Spinal cord (tissue), 10 donors: ENCODE results near the gene PLXDC2. TPM values are rescaled to one million over a fixed set of nuclear protein-coding genes. Genes with fewer than 3 reads are reported as not detected.

Source experiments
- DNase-seq, 6 donors: peaks; one replicate each; pipeline versions ENCODE4 v3.0.0 to v3.0.0-alpha.2; 2013 to 2015; ENCODE audit warnings: low spot score in 6 of 6, low read depth in 4 of 6
- H3K27ac ChIP-seq: one replicate; pipeline ENCODE4 v1.5.1; 2013; ENCODE audit warnings: low read depth, low read length, control low read depth
- H3K27me3 ChIP-seq: one replicate; pipeline ENCODE4 v1.6.1; 2013; ENCODE audit warnings: low read length; ENCODE audit not compliant: control insufficient read depth, insufficient read depth
- H3K36me3 ChIP-seq: one replicate; pipeline ENCODE4 v1.6.1; 2013; ENCODE audit warnings: low read length; ENCODE audit not compliant: control insufficient read depth, insufficient read depth
- H3K4me1 ChIP-seq: one replicate; pipeline ENCODE4 v1.6.1; 2013; ENCODE audit warnings: low read length; ENCODE audit not compliant: control insufficient read depth, insufficient read depth
- H3K4me3 ChIP-seq: one replicate; pipeline ENCODE4 v1.5.1; 2013; ENCODE audit warnings: low read depth, low read length, control low read depth
- H3K9me3 ChIP-seq: one replicate; pipeline ENCODE4 v1.6.1; 2013; ENCODE audit warnings: low read length; ENCODE audit not compliant: control insufficient read depth, insufficient read depth
- WGBS: methylation state at CpG from one replicate; pipeline ENCODE4 v1.1.5; 2013; ENCODE audit warnings: missing lambda C conversion rate; ENCODE audit not compliant: insufficient coverage; 5-methylcytosine and 5-hydroxymethylcytosine counted together
- polyA plus RNA-seq, 2 donors: library from polyadenylated mRNA; unstranded; fragments of 120-200 nt; gene quantifications; one replicate each; pipeline ENCODE4 v1.2.1, GENCODE V29; 2013; ENCODE audit not compliant: insufficient read length in 2 of 2
- total RNA-seq, 2 donors: library from RNA; depleted of rRNA in 1 of 2; stranded (reverse); fragments of 120-200 nt in 1 of 2; fragments of >200 nt in 1 of 2; gene quantifications; one replicate each; pipeline versions ENCODE4 v1.2.3 to v1.2.4, GENCODE V29; 2013 to 2014
- donor health status: healthy.

Gene PLXDC2
- total and polyA plus RNA-seq, 4 donors, result 25.3 to 83.1 (median 55.7) TPM

GRCh38 chr10:19785366-19785765 is 30.9 kb upstream of the PLXDC2 start:
- Histone ChIP-seq H3K27ac (no peak overlapping the region), H3K4me1 (no peaks in the 10 kb centered on the region), H3K36me3 (no peaks in the 10 kb centered on the region), H3K4me3 (no peak overlapping the region), H3K9me3 (no peaks in the 10 kb centered on the region), H3K27me3 (no peaks in the 10 kb centered on the region)
- 80% methylated on average over 2 of the region's 3 CpGs for WGBS
- no peak for DNase-seq

GRCh38 chr10:19788075-19788686 is 28.1 kb upstream of the PLXDC2 start:
- H3K4me1 ChIP-seq, result no peaks in the 10 kb centered on the region
- H3K27me3 ChIP-seq, result no peaks in the 10 kb centered on the region
- no peaks in the 10 kb centered on the region for H3K36me3 ChIP-seq
- DNase-seq, result peak in 4 of 6 donors; percentile 12 to 63 (median 32)
- H3K4me3 ChIP-seq, result no peak overlapping the region
- no peak overlapping the region for H3K27ac ChIP-seq
- H3K9me3 ChIP-seq, result no peaks in the 10 kb centered on the region
- no CpG with 5 or more reads among the region's 3 CpGs for WGBS

- H3K4me1 ChIP-seq, result no peaks in the 10 kb centered on the region
- H3K36me3 ChIP-seq, result no peaks in the 10 kb centered on the region
- WGBS, result no CpG with 5 or more reads among the region's 2 CpGs
- H3K4me3 ChIP-seq, result no peak overlapping the region
- no peak overlapping the region for H3K27ac ChIP-seq
- H3K27me3 ChIP-seq, result no peaks in the 10 kb centered on the region
- H3K9me3 ChIP-seq, result no peaks in the 10 kb centered on the region
- no peak for DNase-seq
These were observed 27.3 kb upstream of the PLXDC2 start for GRCh38 chr10:19788902-19789301.

GRCh38 chr10:19789607-19790006 is 26.6 kb upstream of the PLXDC2 start:
- 98% methylated on average over 3 of the region's 5 CpGs for WGBS
- Histone ChIP-seq H3K27ac (no peak overlapping the region), H3K9me3 (no peaks in the 10 kb centered on the region), H3K27me3 (no peaks in the 10 kb centered on the region), H3K4me1 (no peaks in the 10 kb centered on the region), H3K36me3 (no peaks in the 10 kb centered on the region), H3K4me3 (no peak overlapping the region)
- no peak for DNase-seq

GRCh38 chr10:19791032-19791431 is 25.2 kb upstream of the PLXDC2 start:
- no CpG with 5 or more reads among the region's 2 CpGs for WGBS
- H3K9me3 ChIP-seq, result no peaks in the 10 kb centered on the region
- DNase-seq, result no peak
- no peaks in the 10 kb centered on the region for H3K36me3 ChIP-seq
- H3K4me1 ChIP-seq, result no peaks in the 10 kb centered on the region
- H3K27me3 ChIP-seq, result no peaks in the 10 kb centered on the region
- no peak overlapping the region for H3K27ac ChIP-seq
- no peak overlapping the region for H3K4me3 ChIP-seq

GRCh38 chr10:19795684-19796083 is 20.5 kb upstream of the PLXDC2 start:
- Histone ChIP-seq H3K4me3 (no peak overlapping the region), H3K9me3 (no peaks in the 10 kb centered on the region), H3K4me1 (no peaks in the 10 kb centered on the region), H3K36me3 (no peaks in the 10 kb centered on the region), H3K27me3 (no peaks in the 10 kb centered on the region), H3K27ac (no peak overlapping the region)
- 100% methylated on average over 2 of the region's 5 CpGs for WGBS
- no peak for DNase-seq

GRCh38 chr10:19800161-19800560 is 16.1 kb upstream of the PLXDC2 start:
- no peak for DNase-seq
- H3K9me3 ChIP-seq, result no peaks in the 10 kb centered on the region
- no peaks in the 10 kb centered on the region for H3K27me3 ChIP-seq
- H3K27ac ChIP-seq, result no peak overlapping the region
- no peaks in the 10 kb centered on the region for H3K4me1 ChIP-seq
- WGBS, result no CpG with 5 or more reads among the region's 3 CpGs
- no peaks in the 10 kb centered on the region for H3K36me3 ChIP-seq
- H3K4me3 ChIP-seq, result no peak overlapping the region

GRCh38 chr10:19801369-19801768 is 14.9 kb upstream of the PLXDC2 start:
- H3K4me3 ChIP-seq, result no peak overlapping the region
- no peaks in the 10 kb centered on the region for H3K27me3 ChIP-seq
- no peaks in the 10 kb centered on the region for H3K4me1 ChIP-seq
- no peak for DNase-seq
- no peaks in the 10 kb centered on the region for H3K36me3 ChIP-seq
- H3K27ac ChIP-seq, result no peak overlapping the region
- no peaks in the 10 kb centered on the region for H3K9me3 ChIP-seq
- 100% methylated on average over 1 of the region's 4 CpGs for WGBS

- Histone ChIP-seq H3K9me3 (no peaks in the 10 kb centered on the region), H3K4me1 (no peaks in the 10 kb centered on the region), H3K27me3 (no peaks in the 10 kb centered on the region), H3K36me3 (no peaks in the 10 kb centered on the region), H3K4me3 (no peak overlapping the region), H3K27ac (no peak overlapping the region)
- DNase-seq, result no peak
- WGBS, result no CpG with 5 or more reads among the region's 2 CpGs
These were observed 12.6 kb upstream of the PLXDC2 start for GRCh38 chr10:19803676-19804075.

- Histone ChIP-seq H3K36me3 (no peaks in the 10 kb centered on the region), H3K4me1 (no peaks in the 10 kb centered on the region), H3K9me3 (no peaks in the 10 kb centered on the region), H3K27ac (no peak overlapping the region), H3K4me3 (no peak overlapping the region), H3K27me3 (peaks cover 2% of the 10 kb centered on the region)
- no peak for DNase-seq
- no CpG with 5 or more reads among the region's 3 CpGs for WGBS
These were observed 6.8 kb upstream of the PLXDC2 start for GRCh38 chr10:19809481-19809880.
